Measurements from ENCODE around the gene FJX1. TPM values are rescaled to one million over a fixed set of nuclear protein-coding genes. Genes with fewer than 3 reads are reported as not detected.

The FJX1 gene
- total and polyA plus RNA-seq, 2 donors from 2014 or later, result 4.2 to 7.9 TPM

- no peaks in the 10 kb centered on the region for H3K27me3 ChIP-seq (ENCODE audit: control insufficient read depth, insufficient read depth, low read length)
- no peak for FAIRE-seq
- no peak for DNase-seq
Measured at GRCh38 chr11:35624781-35625180, 6.5 kb downstream of the FJX1 start.

GRCh38 chr11:35626501-35626900 lies 8.2 kb downstream of the FJX1 start:
- no peak for DNase-seq
- H3K27me3 ChIP-seq (ENCODE audit: control insufficient read depth, insufficient read depth, low read length), result no peaks in the 10 kb centered on the region
- intact Hi-C loops (cut with DNase I), result no loop called here
- no peak overlapping the region for H3K27ac ChIP-seq (ENCODE audit: low read depth in 2 of 2, low read length in 2 of 2)
- no peaks in the 10 kb centered on the region for H3K36me3 ChIP-seq (ENCODE audit: control insufficient read depth in 2 of 3, insufficient read depth in 3 of 3, low read length in 3 of 3)
- no peak for FAIRE-seq
- H3K4me1 ChIP-seq (ENCODE audit: control insufficient read depth in 2 of 3, insufficient read depth in 2 of 3, low read depth in 1 of 3, low read length in 3 of 3), result peaks cover 0 to 2% (median 0%) of the 10 kb centered on the region in 3 donors
- TF ChIP-seq CTCF (IDR thresholded peaks at IDR 0.05; ENCODE audit: borderline replicate concordance, extremely low read depth, insufficient read depth), result no peak
- no peak overlapping the region for H3K9ac ChIP-seq (ENCODE audit: low read length in 3 of 3)
- no peaks in the 10 kb centered on the region for H3K9me3 ChIP-seq (ENCODE audit: control insufficient read depth in 2 of 3, insufficient read depth in 1 of 3, low read length in 3 of 3)
- H3K4me3 ChIP-seq (ENCODE audit: low read length in 3 of 3), result no peak overlapping the region

More at GRCh38 chr11:35624781-35625180, 6.5 kb downstream of the FJX1 start:
- H3K9ac ChIP-seq (ENCODE audit: low read length in 3 of 3), result no peak overlapping the region
- peaks cover 0 to 4% (median 2%) of the 10 kb centered on the region in 3 donors for H3K4me1 ChIP-seq (ENCODE audit: control insufficient read depth in 2 of 3, insufficient read depth in 2 of 3, low read depth in 1 of 3, low read length in 3 of 3)
- intact Hi-C loops (cut with DNase I), result no loop called here
- TF ChIP-seq CTCF (IDR thresholded peaks at IDR 0.05; ENCODE audit: borderline replicate concordance, extremely low read depth, insufficient read depth), result no peak
- H3K27ac ChIP-seq (ENCODE audit: low read depth in 2 of 2, low read length in 2 of 2), result no peak overlapping the region
- H3K4me3 ChIP-seq (ENCODE audit: low read length in 3 of 3), result no peak overlapping the region
- no peaks in the 10 kb centered on the region for H3K36me3 ChIP-seq (ENCODE audit: control insufficient read depth in 2 of 3, insufficient read depth in 3 of 3, low read length in 3 of 3)
- H3K9me3 ChIP-seq (ENCODE audit: control insufficient read depth in 2 of 3, insufficient read depth in 1 of 3, low read length in 3 of 3), result no peaks in the 10 kb centered on the region

GRCh38 chr11:35629511-35629910 lies 11.3 kb downstream of the FJX1 start:
- FAIRE-seq (no peak), DNase-seq (peak in 1 of 5 donors; percentile 16)
- Histone ChIP-seq H3K9me3 (ENCODE audit: control insufficient read depth in 2 of 3, insufficient read depth in 1 of 3, low read length in 3 of 3) (no peaks in the 10 kb centered on the region), H3K36me3 (ENCODE audit: control insufficient read depth in 2 of 3, insufficient read depth in 3 of 3, low read length in 3 of 3) (no peaks in the 10 kb centered on the region), H3K4me1 (ENCODE audit: control insufficient read depth in 2 of 3, insufficient read depth in 2 of 3, low read depth in 1 of 3, low read length in 3 of 3) (no peaks in the 10 kb centered on the region), H3K27ac (ENCODE audit: low read depth in 2 of 2, low read length in 2 of 2) (no peak overlapping the region), H3K27me3 (ENCODE audit: control insufficient read depth, insufficient read depth, low read length) (no peaks in the 10 kb centered on the region), H3K9ac (ENCODE audit: low read length in 3 of 3) (no peak overlapping the region), H3K4me3 (ENCODE audit: low read length in 3 of 3) (no peak overlapping the region)
- intact Hi-C loops (cut with DNase I), result no loop called here
- TF ChIP-seq CTCF (IDR thresholded peaks at IDR 0.05; ENCODE audit: borderline replicate concordance, extremely low read depth, insufficient read depth), result no peak

GRCh38 chr11:35629914-35630313 lies 11.7 kb downstream of the FJX1 start:
- TF ChIP-seq CTCF (IDR thresholded peaks at IDR 0.05; ENCODE audit: borderline replicate concordance, extremely low read depth, insufficient read depth), result no peak
- H3K4me3 ChIP-seq (ENCODE audit: low read length in 3 of 3), result no peak overlapping the region
- H3K9me3 ChIP-seq (ENCODE audit: control insufficient read depth in 2 of 3, insufficient read depth in 1 of 3, low read length in 3 of 3), result no peaks in the 10 kb centered on the region
- H3K36me3 ChIP-seq (ENCODE audit: control insufficient read depth in 2 of 3, insufficient read depth in 3 of 3, low read length in 3 of 3), result no peaks in the 10 kb centered on the region
- peak in 1 of 5 donors; percentile 7 for DNase-seq
- no peaks in the 10 kb centered on the region for H3K27me3 ChIP-seq (ENCODE audit: control insufficient read depth, insufficient read depth, low read length)
- no peak overlapping the region for H3K27ac ChIP-seq (ENCODE audit: low read depth in 2 of 2, low read length in 2 of 2)
- intact Hi-C loops (cut with DNase I), result no loop called here
- no peaks in the 10 kb centered on the region for H3K4me1 ChIP-seq (ENCODE audit: control insufficient read depth in 2 of 3, insufficient read depth in 2 of 3, low read depth in 1 of 3, low read length in 3 of 3)
- H3K9ac ChIP-seq (ENCODE audit: low read length in 3 of 3), result no peak overlapping the region
- FAIRE-seq, result no peak
